Measurements from ENCODE around the gene TCF4. TPM values are rescaled to one million over a fixed set of nuclear protein-coding genes. Genes with fewer than 3 reads are reported as not detected.

Gene TCF4
- polyA plus RNA-seq, 4 donors: 66.7 to 96.7 (median 70.7) TPM

GRCh38 chr18:55338978-55339650 is 248.9 kb downstream of the TCF4 start:
- no peak for DNase-seq (ENCODE audit: low read depth in 4 of 4, low spot score in 3 of 4)

DNA sequence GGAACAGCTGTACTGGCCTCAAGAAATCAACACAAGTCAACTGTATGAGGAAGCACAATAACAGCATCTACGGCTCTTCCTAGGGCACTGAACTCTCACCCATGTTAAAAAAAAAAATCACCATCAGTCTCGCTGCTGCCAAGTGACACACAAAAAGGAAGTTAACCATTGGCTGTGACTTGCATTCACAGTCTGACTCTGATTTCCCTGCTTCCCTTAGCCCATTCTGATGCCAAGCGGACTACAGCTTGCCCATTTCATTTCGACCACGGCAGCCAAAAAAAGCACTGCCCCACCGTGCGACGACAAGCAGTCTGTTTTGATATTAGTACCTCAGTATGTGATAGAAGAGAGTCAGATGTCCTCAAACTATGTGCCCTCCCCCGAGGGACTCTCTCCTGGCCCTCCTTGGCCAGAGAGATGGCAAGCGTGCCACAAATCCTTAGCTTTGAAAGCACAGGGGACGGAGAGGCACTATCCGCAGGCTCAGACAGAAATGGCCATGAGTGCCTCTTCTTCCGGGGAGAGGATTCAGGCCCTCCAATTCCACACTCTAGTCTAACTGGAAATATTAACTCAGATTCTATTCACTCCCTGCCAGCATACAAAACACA is 250.0 kb downstream of the TCF4 start:
- no peak for DNase-seq (ENCODE audit: low read depth in 4 of 4, low spot score in 3 of 4)

DNA sequence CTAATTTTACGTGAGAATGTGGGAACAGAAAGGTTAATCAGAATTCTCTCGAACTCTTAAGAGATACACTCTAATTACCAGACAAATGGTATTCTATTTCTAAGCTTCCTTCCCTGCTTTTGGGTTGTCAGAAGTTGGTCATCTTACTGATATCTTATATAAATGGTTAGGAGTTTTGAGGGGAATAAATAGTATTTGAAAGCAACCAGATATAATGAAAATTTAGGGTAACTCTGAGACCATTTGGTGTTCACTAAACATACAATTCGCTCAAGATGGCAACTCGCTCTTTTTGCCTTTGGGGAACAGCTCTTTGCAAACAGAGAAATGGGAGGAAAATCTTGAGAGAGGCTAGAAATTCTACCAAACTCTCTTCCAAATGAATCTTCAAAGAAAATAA is 250.9 kb downstream of the TCF4 start:
- no peak for DNase-seq (ENCODE audit: low read depth in 4 of 4, low spot score in 3 of 4)

DNA sequence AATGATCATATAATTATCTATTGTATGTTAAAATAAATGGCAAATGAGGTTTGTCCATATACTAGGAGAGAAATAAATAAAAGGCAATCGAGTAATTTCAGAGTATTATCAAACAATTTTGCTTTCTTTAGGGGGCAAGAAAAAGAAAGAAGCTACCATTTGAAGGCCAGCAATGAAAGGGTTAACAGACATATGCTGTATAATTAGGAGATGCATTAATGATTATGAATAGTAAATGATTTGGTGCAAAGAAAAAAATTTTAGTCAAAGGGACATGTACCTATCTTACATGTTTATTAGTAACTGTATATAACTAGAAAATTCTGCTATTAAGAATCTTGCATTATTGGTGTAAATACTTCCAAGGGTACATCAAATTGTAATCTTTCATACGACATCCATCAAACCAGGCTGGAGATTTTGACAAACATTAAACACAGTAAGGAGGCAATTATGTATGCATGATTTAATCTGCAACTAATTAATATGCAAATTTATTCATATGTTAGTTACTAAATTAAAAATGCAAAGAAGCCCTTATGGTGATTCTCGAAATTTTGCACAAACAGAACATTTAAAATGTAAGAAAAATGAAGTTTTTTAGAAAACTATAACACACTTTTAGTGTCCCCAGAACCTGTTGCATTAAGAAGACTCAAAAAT is 251.4 kb downstream of the TCF4 start:
- no peak for DNase-seq (ENCODE audit: low read depth in 4 of 4, low spot score in 3 of 4)

DNA sequence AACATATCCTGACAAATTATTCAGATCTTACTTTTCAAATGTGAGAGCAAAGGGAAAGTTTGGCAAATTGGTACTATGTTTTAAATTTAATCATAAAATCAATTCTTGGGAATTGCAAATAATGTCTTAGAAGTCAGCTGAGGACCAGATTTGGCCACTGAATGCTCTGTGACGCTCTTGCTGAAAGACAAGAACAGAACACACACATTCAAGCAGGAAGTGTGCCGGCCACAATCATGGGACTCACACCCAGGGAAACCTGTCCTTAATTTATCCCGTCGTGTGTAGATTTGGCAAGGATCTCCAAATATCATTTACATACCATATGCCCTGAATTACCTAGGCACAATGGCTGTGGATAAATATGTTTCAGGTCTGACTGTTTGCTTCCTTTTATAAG is 253.1 kb downstream of the TCF4 start:
- no peak for DNase-seq (ENCODE audit: low read depth in 4 of 4, low spot score in 3 of 4)

DNA sequence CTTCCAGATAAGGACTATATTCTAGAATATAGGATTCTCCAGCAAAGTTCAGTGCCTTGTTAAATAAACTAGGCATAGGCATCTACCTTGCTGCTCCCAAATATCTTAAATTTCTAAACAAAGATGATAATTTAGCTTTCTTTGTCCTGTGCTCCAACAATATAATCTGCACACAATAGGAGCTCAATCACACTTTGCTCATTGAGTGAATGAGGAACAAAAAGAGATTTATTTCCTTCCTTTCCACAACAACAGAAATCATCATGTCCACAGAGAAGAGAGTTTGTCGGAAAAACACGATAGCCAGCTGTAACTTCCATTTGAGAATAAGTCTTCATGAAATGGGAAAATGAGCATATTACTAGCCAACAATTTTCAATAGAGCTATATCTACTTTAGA is 256.7 kb downstream of the TCF4 start:
- no peak for DNase-seq (ENCODE audit: low read depth in 4 of 4, low spot score in 3 of 4)

GRCh38 chr18:55328301-55328700 is 259.7 kb downstream of the TCF4 start:
- DNase-seq (ENCODE audit: low read depth in 4 of 4, low spot score in 3 of 4): no peak

- no peak for DNase-seq (ENCODE audit: low read depth in 4 of 4, low spot score in 3 of 4)
Observed at GRCh38 chr18:55327454-55327853, 260.5 kb downstream of the TCF4 start.

- no peak for DNase-seq (ENCODE audit: low read depth in 4 of 4, low spot score in 3 of 4)
Observed at GRCh38 chr18:55326134-55326533, 261.9 kb downstream of the TCF4 start.

DNA sequence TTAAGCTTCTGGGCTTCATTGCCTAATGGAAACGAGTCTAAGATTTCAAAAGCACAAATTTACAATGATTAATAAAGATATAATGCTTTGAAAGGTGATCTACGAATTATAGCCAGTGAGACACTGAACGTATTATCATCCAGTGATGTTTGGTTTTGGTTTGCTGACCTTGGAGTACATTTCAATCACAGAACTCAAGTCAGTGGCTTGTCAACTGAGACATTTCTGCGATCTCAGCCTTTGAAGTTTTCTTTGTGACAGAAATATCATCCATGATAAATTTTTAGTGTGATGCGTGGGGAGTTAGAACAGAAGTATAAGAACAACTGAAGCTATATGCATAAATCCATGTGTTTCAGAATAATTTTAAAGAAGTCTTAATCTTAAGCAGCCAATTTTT is 263.8 kb downstream of the TCF4 start:
- DNase-seq (ENCODE audit: low read depth in 4 of 4, low spot score in 3 of 4): no peak

DNA sequence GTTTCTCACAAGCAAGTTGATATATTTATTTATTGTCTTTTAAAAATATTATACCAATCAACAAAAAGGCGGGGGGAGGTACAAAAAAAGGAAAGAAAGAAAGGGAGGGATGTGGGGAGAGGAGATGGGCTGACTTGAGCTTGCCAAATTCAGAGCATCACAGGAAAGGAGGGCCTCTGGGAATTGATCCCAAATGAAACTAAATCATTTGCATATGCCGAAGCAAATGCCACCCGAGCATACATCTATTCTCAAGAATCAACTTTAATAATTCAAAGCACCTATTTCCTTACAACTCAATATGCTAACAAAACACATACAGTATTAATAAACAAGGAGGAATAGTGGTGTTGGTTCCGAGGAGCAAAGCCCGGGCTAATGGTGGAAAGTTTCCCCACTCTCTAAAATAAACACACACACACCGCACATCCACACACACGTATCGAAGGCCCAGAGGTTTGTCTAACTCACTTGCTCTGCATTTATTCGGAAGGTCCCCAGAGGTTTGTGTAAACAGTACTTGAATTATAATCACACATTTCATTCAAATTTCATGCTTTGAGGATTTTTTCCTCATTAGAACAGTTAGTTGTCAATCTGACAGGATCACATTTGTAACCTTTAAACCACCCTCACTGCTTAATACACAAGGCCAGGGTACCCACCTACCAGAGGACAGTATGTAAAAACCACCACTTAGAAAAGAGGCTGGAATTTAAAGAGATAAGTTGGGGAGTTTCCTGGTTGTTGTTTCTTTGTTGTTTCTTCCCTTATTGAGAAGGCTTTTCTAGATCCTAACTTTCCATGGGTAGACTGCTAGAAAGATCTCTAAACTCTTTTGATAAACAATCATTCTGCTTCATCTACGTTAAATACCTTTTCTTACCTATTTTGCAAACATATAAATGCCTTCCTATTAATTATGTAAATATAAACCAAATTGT is 264.7 kb downstream of the TCF4 start:
- no peak for DNase-seq (ENCODE audit: low read depth in 4 of 4, low spot score in 3 of 4)

DNA sequence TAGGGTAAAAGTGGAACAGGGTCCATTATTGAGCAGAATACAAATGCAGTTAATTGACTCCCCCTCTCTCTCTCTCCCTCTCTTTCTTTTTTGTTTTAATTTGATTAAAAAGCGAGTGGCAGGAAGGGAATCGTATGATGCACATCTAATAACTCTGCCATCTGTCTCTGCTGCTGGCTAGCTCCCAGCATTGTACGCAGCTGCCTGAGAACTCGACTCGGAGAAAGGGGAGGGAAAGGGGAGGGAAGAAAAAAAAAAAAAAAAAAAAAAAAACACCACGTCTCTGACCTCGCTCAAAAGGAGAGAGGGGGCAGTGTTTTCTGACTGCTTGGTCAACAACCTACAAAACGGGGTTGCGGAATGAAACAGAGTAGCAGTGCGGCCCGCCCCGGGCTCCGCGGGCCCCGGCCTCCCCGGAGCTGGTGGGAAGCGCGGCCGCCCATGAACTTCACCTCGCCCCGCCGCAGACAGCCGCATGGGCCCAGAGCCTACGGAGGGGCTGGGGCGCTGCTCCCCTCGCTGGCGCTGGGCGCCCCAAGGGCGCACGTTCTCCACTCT is 265.7 kb downstream of the TCF4 start:
- peak; percentile 79 to 85 (median 83) for DNase-seq (ENCODE audit: low read depth in 4 of 4, low spot score in 3 of 4)

DNA sequence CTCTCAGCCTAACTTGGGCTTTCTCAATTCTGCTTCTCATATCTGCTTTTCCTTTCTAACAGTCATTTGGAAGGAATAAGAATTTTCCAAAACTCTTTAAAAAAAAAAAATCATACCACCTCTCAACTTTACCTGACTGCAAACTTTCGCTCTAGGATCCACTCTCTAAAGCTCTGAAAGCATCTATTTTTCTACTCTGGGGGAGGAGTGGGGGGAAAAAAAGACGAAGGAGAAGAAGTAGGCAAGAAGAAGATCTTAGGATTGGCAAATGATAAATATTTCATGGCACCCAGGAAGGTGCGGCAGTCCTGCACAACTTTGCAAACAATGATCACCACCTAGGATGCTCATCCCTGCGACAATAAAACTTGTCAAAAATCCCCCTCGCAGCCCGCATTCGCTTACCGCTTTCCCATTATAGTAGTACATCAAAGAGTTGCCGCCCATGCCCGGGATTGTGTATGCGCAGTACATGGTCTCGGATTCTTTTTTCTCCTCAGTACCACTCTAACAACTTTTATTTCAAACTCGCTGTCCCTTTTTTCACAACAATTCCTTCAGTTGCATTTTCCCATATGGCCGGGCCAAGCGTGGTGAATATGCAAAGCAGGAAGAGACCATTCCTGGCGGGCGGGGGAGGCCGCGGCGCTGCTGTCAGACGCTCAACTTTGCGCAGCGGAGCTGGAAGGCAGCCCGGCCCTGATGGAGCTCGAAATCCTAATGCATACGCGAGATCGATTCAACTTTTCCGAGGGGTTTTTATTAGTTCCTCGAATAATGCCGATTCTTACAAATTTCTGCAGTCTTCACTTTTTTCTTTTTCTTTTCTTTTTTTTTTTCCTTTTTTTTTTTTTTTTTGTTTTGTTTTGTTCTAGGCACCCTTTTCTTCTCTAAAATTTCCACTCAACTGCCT is 266.5 kb downstream of the TCF4 start:
- DNase-seq (ENCODE audit: low read depth in 4 of 4, low spot score in 3 of 4): peak; percentile 79 to 82 (median 80)

GRCh38 chr18:55320424-55321264 is 267.3 kb downstream of the TCF4 start:
- no peak for DNase-seq (ENCODE audit: low read depth in 4 of 4, low spot score in 3 of 4)

DNA sequence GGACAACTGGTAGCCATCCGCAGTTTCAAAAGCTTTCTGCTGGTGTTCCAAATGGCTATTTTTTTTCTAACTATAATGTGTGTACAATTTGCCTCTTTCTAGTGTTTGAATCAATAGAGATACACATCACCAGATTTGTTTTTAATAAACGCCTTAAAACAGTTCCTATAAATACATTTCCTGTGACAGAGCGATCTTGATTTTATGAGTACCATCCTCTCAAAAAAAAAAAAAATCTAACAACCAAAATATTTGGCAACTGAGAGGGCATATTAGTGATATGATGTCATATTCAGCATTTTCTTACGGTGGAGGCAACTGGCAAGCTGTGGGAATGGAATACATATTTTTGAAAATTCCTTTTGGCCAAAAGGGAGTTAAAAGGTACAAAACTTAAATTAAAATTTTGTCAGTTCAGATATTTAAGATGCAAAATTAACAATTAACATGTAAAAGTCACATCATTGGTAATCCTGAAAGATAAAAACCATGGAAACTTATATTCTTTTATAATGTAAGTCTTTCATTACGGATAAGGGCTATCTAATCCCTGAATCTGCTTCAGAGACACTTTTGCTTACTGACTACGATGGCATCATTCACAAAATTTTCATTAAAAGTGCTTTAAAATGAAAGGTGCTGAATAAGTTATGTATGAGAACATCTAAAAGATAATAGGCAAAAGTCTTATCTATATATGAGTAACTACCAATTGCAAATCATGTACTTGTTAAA is 268.4 kb downstream of the TCF4 start:
- no peak for DNase-seq (ENCODE audit: low read depth in 4 of 4, low spot score in 3 of 4)

GRCh38 chr18:55318951-55319441 is 269.0 kb downstream of the TCF4 start:
- no peak for DNase-seq (ENCODE audit: low read depth in 4 of 4, low spot score in 3 of 4)

DNA sequence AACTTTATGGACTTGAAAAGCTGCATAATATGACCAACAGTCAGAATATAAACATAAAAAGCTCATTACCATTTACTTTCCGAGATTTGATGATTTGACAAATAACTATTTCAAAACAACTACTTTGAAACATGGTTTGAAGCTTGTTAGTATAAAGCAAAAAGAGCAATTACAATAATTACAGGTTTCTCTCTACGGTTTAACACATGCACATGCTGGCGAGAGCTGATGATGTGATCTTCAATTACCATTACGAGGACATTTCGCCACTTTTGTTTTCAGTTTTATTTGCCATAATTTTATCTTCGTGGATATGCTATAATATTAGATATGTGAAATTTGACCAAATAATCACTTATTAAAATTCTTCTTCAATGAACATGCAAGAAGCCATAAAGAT is 270.1 kb downstream of the TCF4 start:
- DNase-seq (ENCODE audit: low read depth in 4 of 4, low spot score in 3 of 4): no peak

- DNase-seq (ENCODE audit: low read depth in 4 of 4, low spot score in 3 of 4): no peak
Observed at GRCh38 chr18:55317324-55317723, 270.7 kb downstream of the TCF4 start.

All from left renal pelvis (tissue), 4 donors.